HG03159 (cell line): ENCODE data around the gene CDH18.

ENCODE experiments used
- ATAC-seq: cut with Tn5 transposase; IDR thresholded peaks from one replicate; pipeline ENCODE4 v1.9.1; 2021; ENCODE audit warnings: mild to moderate bottlenecking, moderate library complexity; ENCODE audit not compliant: unreplicated experiment

CDH18 gene

GRCh38 chr5:19492861-19493260 is 495.1 kb downstream of the CDH18 start:
- no peak for ATAC-seq

GRCh38 chr5:19488786-19489185 is 499.2 kb downstream of the CDH18 start:
- no peak for ATAC-seq

GRCh38 chr5:19487480-19487879 is 500.5 kb downstream of the CDH18 start:
- no peak for ATAC-seq

GRCh38 chr5:19479562-19479961 is 508.4 kb downstream of the CDH18 start:
- ATAC-seq: no peak

GRCh38 chr5:19462019-19462418 is 526.0 kb downstream of the CDH18 start:
- no peak for ATAC-seq

- no peak for ATAC-seq
Observed at GRCh38 chr5:19424506-19424905, 563.5 kb downstream of the CDH18 start.
